Lower leg skin (tissue), 3 donors: ENCODE results near the gene ZNF22.

Source experiments
- CTCF ChIP-seq, 3 donors: fragments of 450-650 bp; IDR thresholded peaks; one replicate each; pipeline ENCODE4 v1.5.1; 2016; ENCODE audit warnings: antibody characterized with exemption in 3 of 3, mild to moderate bottlenecking in 3 of 3, moderate library complexity in 2 of 3
- POLR2A ChIP-seq, 2 donors: fragments of 450-650 bp; IDR thresholded peaks; one replicate each; pipeline ENCODE4 v1.6.1; 2016 to 2017; ENCODE audit warnings: antibody characterized with exemption in 2 of 2, mild to moderate bottlenecking in 1 of 2, moderate library complexity in 1 of 2

GRCh38 chr10:45006276-45007030, 5.7 kb downstream of the ZNF22 start:
- no peak for TF ChIP-seq CTCF (IDR thresholded peaks at IDR 0.05)
- TF ChIP-seq POLR2A (IDR thresholded peaks at IDR 0.05) = no peak
